IPS DF 19.7 (cell line): ENCODE data around the gene EXOC6.

Experiments
- DNase-seq: peaks from one replicate; pipeline ENCODE4 v3.0.0-alpha.2; 2013; ENCODE audit warnings: low read depth, low spot score

EXOC6 gene

GRCh38 chr10:93015722-93016121, 167.4 kb downstream of the EXOC6 start:
- no peak for DNase-seq

- no peak for DNase-seq
These were observed 174.8 kb downstream of the EXOC6 start for GRCh38 chr10:93023013-93023650.

GRCh38 chr10:93026072-93026471, 177.8 kb downstream of the EXOC6 start:
- no peak for DNase-seq

- no peak for DNase-seq
These were observed 179.2 kb downstream of the EXOC6 start for GRCh38 chr10:93027508-93027907.

GRCh38 chr10:93028883-93029282, 180.6 kb downstream of the EXOC6 start:
- no peak for DNase-seq

- DNase-seq, result no peak
These were observed 182.1 kb downstream of the EXOC6 start for GRCh38 chr10:93030409-93030808.

- DNase-seq, result no peak
These were observed 183.9 kb downstream of the EXOC6 start for GRCh38 chr10:93032105-93032808.

GRCh38 chr10:93032809-93033137, 184.5 kb downstream of the EXOC6 start:
- DNase-seq, result no peak

- DNase-seq, result no peak
These were observed 186.1 kb downstream of the EXOC6 start for GRCh38 chr10:93034426-93034825.

- no peak for DNase-seq
These were observed 190.8 kb downstream of the EXOC6 start for GRCh38 chr10:93039110-93039509.

GRCh38 chr10:93039721-93040120, 191.4 kb downstream of the EXOC6 start:
- DNase-seq, result peak; percentile 75

- DNase-seq, result no peak
These were observed 206.2 kb downstream of the EXOC6 start for GRCh38 chr10:93054486-93054885.

GRCh38 chr10:93058139-93058538, 209.8 kb downstream of the EXOC6 start:
- no peak for DNase-seq

- DNase-seq, result no peak
These were observed 211.9 kb downstream of the EXOC6 start, which contains the start of gene CYP26C1 for GRCh38 chr10:93059975-93060886. CYP26C1 (plus strand) TSS chr10:93060798; CDS start chr10:93061264, 466 bp downstream.

GRCh38 chr10:93060887-93061593, 212.7 kb downstream of the EXOC6 start:
- no peak for DNase-seq

- DNase-seq, result no peak
These were observed 213.5 kb downstream of the EXOC6 start for GRCh38 chr10:93061594-93062513.

GRCh38 chr10:93062514-93063143, 214.3 kb downstream of the EXOC6 start:
- no peak for DNase-seq

GRCh38 chr10:93063144-93063976, 215.0 kb downstream of the EXOC6 start:
- DNase-seq, result no peak

GRCh38 chr10:93063977-93064660, 215.8 kb downstream of the EXOC6 start:
- no peak for DNase-seq
